ENCODE results near the gene MINDY4. TPM values are rescaled to one million over a fixed set of nuclear protein-coding genes. Genes with fewer than 3 reads are reported as not detected.

The MINDY4 gene
- total RNA-seq, 4 donors from 2014 or later: 11.0 to 30.9 (median 18.9) TPM

- ATAC-seq (ENCODE audit: low FRiP score) (no peak), DNase-seq (ENCODE audit: low spot score) (no peak)
- no peak for TF ChIP-seq CTCF (IDR thresholded peaks at IDR 0.05)
Observed at GRCh38 chr7:30852308-30852684, 81.1 kb downstream of the MINDY4 start.

- no peak for DNase-seq (ENCODE audit: low spot score)
Observed at GRCh38 chr7:30852744-30853288, 81.6 kb downstream of the MINDY4 start.

GRCh38 chr7:30853576-30853975, 82.4 kb downstream of the MINDY4 start:
- DNase-seq (ENCODE audit: low spot score) (no peak), ATAC-seq (ENCODE audit: low FRiP score) (no peak)
- TF ChIP-seq CTCF (IDR thresholded peaks at IDR 0.05): no peak

More at GRCh38 chr7:30852744-30853288, 81.6 kb downstream of the MINDY4 start:
- ATAC-seq (ENCODE audit: low FRiP score): no peak
- TF ChIP-seq CTCF (IDR thresholded peaks at IDR 0.05): no peak

GRCh38 chr7:30855936-30856335, 84.7 kb downstream of the MINDY4 start:
- TF ChIP-seq CTCF (IDR thresholded peaks at IDR 0.05): no peak
- no peak for DNase-seq (ENCODE audit: low spot score)
- no peak for ATAC-seq (ENCODE audit: low FRiP score)

GRCh38 chr7:30858576-30858975, 87.4 kb downstream of the MINDY4 start:
- ATAC-seq (ENCODE audit: low FRiP score) (no peak), DNase-seq (ENCODE audit: low spot score) (no peak)
- no peak for TF ChIP-seq CTCF (IDR thresholded peaks at IDR 0.05)

- no peak for TF ChIP-seq CTCF (IDR thresholded peaks at IDR 0.05)
- DNase-seq (ENCODE audit: low spot score) (no peak), ATAC-seq (ENCODE audit: low FRiP score) (no peak)
Observed at GRCh38 chr7:30859202-30859939, 88.2 kb downstream of the MINDY4 start.

GRCh38 chr7:30859940-30860496, 88.8 kb downstream of the MINDY4 start:
- DNase-seq (ENCODE audit: low spot score): no peak
- ATAC-seq (ENCODE audit: low FRiP score): no peak
- no peak for TF ChIP-seq CTCF (IDR thresholded peaks at IDR 0.05)
